GM19193 (cell line): ENCODE data around the gene GPRC5B.

ENCODE experiments used
- POLR2A ChIP-seq: IDR thresholded peaks from 4 replicates; pipeline ENCODE4 v1.6.1; 2011; ENCODE audit not compliant: insufficient read depth, insufficient read length; ENCODE audit errors: extremely low read depth

The GPRC5B gene

GRCh38 chr16:19908921-19909320, 24.3 kb upstream of the GPRC5B start:
- TF ChIP-seq POLR2A, result no peak

GRCh38 chr16:19907161-19907992, 22.7 kb upstream of the GPRC5B start:
- no peak for TF ChIP-seq POLR2A

DNA sequence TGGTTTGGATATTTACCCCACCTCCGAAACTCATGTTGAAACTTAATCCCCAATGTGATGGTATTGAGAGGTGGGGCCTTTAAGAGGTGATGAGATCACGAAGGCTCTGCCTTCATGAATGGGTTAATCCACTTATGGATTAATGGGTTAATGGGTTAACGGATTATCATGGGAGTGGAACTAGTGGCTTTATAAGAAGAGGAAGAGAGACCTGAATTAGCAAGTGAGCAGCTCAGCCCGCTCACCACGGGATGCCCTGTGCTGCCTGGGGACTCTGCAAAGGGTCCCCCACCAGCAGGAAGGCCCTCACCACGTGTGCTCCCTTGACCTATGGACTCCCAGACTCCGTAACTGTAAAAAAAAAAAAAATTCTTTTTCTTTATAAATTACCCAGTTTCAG, 16.5 kb upstream of the GPRC5B start:
- TF ChIP-seq POLR2A, result no peak

GRCh38 chr16:19899605-19899955, 14.9 kb upstream of the GPRC5B start:
- no peak for TF ChIP-seq POLR2A

- TF ChIP-seq POLR2A, result no peak
These were observed 14.4 kb upstream of the GPRC5B start for GRCh38 chr16:19898924-19899604.

DNA sequence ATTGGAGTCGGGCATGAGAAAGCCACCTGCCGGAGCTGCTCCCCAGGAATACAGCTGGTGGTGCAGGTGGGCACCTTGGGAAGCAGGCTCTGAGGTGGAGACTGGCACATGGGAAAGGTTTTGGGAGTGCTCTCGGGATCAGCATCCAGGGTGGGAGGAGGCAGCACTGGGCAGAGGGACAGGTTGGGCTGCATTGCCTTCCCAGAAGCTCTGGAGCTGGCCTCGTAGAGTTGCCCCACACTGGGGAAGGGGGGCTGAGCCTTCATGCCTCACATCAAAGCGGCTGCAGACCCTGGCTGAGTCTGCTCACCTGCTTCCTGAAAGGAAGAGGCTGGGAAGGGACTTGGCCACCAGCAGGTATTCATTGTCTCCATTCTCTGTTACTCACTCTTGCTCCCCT, 13.5 kb upstream of the GPRC5B start:
- TF ChIP-seq POLR2A, result no peak

DNA sequence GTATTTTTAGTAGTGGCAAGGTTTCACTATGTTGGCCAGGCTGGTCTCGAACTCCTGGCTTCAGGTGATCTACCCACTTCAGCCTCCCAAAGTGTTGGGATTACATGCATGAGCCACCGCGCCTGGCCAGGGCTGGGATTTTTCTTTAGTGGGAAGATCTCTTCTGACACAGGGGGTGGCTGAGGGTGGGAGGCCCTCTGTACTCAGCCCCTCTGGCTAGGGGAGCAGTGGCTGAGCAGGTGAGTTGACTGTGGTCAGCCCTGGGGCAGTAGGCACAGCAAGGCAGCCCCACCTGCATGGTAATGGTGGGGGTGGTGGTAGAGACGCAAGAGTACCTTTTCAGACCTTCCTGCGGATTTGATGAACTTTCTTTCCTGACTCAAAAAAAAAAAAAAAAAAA, 12.3 kb upstream of the GPRC5B start:
- TF ChIP-seq POLR2A, result no peak

GRCh38 chr16:19894586-19894985, 9.9 kb upstream of the GPRC5B start:
- TF ChIP-seq POLR2A, result no peak

GRCh38 chr16:19892902-19893301, 8.3 kb upstream of the GPRC5B start:
- TF ChIP-seq POLR2A, result no peak

GRCh38 chr16:19890901-19891300, 6.3 kb upstream of the GPRC5B start:
- no peak for TF ChIP-seq POLR2A

GRCh38 chr16:19888834-19889233, 4.2 kb upstream of the GPRC5B start:
- TF ChIP-seq POLR2A, result no peak

DNA sequence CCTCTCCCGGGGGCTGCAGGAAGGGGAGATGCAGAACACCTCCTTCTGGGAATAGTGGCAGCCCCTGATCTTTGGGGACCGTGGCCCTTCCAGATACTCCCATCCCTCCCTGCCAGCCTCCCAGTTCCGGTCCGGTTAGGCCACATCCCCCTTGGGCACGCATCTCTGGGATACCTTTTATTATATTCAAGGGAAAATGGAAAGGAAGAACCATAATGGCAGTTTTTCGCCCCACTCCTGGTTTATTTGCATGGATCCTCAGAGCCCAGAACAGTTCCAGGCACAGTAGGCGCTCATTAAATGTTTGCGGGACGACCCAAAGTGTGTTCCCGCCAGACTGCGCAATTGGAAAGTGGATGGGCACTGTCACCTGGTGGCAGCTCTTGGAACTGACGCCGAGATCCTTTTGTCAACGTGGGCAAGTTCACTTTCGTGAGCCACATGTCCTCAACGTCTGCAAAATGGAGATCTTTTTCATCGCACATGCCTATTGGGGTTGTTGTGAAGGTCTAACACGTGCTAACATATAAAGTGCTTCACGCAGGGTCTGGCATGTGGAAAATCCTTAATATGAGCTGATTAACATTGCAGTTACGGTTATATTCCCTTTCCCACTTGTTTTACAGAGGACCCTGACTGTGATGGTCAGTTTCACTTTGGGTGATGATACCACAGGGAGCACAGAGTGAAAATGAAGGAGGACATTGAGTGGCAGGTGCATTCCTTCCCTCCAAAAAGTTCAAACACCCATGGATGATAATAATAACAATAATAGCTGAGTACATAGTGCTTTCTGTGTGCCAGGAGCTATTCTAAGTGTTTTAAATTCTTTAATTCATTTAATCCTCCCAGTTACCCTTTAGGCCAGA, 1.7 kb upstream of the GPRC5B start:
- TF ChIP-seq POLR2A, result no peak

GRCh38 chr16:19885451-19886072, 914 bp upstream of the GPRC5B start:
- TF ChIP-seq POLR2A, result no peak

DNA sequence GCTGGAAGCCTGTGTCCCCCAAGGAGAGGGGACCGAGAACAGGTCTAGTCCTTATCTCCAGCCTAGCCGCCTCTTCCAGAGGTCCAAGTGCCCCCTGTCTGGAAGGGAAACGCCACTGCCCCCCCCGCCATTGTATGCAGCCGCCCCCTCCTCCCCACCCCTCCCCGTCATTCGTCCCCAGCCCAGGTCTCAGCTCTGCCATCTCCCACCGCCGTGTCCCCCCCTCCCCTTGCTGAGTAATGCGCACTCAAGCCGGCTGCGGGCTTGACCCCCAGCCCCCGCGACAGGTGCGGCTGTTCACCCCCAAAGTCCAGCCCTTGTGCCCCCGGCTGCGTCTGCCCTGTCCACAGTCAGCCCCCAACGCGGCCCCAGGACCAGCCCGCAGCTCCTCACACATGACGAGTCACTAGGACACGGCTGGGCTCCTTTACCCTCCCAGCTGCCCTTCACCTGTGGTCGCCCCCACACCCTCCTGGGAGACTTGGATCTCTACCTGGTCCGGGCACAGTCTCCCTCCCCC, 622 bp downstream of the GPRC5B start:
- no peak for TF ChIP-seq POLR2A

- TF ChIP-seq POLR2A, result no peak
These were observed 1.2 kb downstream of the GPRC5B start for GRCh38 chr16:19883296-19883965.

DNA sequence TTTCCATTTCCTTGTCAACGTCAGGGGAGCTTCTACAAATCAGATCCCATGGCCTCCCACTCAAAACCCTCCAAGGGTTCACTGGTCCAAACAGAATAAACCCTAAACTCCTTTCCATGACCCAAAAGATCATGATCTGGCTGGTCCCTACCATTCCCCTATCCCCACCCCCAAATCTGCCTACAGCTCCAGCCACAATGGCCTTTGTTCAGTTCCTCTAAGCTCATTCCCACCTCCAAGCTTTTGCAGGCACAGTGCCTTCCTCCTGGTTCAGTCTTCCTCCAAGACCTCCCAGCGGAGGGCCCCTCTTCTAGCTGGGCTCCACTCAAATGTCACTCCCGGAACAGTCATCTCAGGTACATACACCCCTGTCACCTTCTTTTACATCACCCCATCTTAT, 2.0 kb downstream of the GPRC5B start:
- no peak for TF ChIP-seq POLR2A
